Left lung (tissue), 10 donors: Measurements from ENCODE around the gene VPS13D. TPM values are rescaled to one million over a fixed set of nuclear protein-coding genes. Genes with fewer than 3 reads are reported as not detected.

Source experiments
- ATAC-seq: fragments of 200-7000 bp; cut with Tn5 transposase; one replicate; pipeline ENCODE4 v1.9.1; 2020; ENCODE audit warnings: moderate library complexity
- DNase-seq, 4 donors: peaks; one replicate each; pipeline ENCODE4 v3.0.0-alpha.2; 2013 to 2020
- H3K27ac ChIP-seq, 2 donors: fragments of 200-600 bp; sonication (generic) in 1 of 2; one replicate each; pipeline versions ENCODE4 v1.5.0 to v1.8.0; 2020 to 2021
- H3K27me3 ChIP-seq, 2 donors: fragments of 200-600 bp; sonication (generic) in 1 of 2; one replicate each; pipeline versions ENCODE4 v1.5.0 to v1.8.0; 2020 to 2021
- H3K36me3 ChIP-seq, 2 donors: fragments of 200-600 bp; sonication (generic) in 1 of 2; one replicate each; pipeline versions ENCODE4 v1.5.0 to v1.8.0; 2020 to 2021
- H3K4me1 ChIP-seq, 2 donors: fragments of 200-600 bp; one replicate each; pipeline ENCODE4 v1.8.0; 2021
- H3K4me3 ChIP-seq, 2 donors: fragments of 200-600 bp; sonication (generic) in 1 of 2; one replicate each; pipeline versions ENCODE4 v1.5.0 to v1.8.0; 2020 to 2021; ENCODE audit warnings: mild to moderate bottlenecking in 1 of 2
- H3K9me3 ChIP-seq, 2 donors: fragments of 200-600 bp; sonication (generic) in 1 of 2; one replicate each; pipeline versions ENCODE4 v1.5.0 to v1.8.0; 2020 to 2021
- CTCF ChIP-seq, 2 donors: fragments of 200-600 bp; sonication (generic) in 1 of 2; IDR thresholded peaks; one replicate each; pipeline versions ENCODE4 v1.5.0 to v1.8.0; 2021; ENCODE audit warnings: antibody characterized with exemption in 2 of 2
- intact Hi-C, 2 donors: fragments of 100-400 bp; cut with DNase I; formaldehyde crosslinking; loops; one replicate each; pipeline versions ENCODE4 v1.11.2 to v1.14.2; 2022
- polyA plus RNA-seq, 6 donors: library from polyadenylated mRNA; unstranded; fragments of 120-200 nt; gene quantifications; one replicate each; pipeline ENCODE4 v1.2.1, GENCODE V29; 2013; ENCODE audit not compliant: insufficient read length in 6 of 6
- total RNA-seq, 2 donors: library from RNA; stranded (reverse); fragmentation: NEBNext Ultra II Directional; extraction: Animal tissue kit (Norgen Biotek cat#: 25700); gene quantifications; one replicate each; pipeline ENCODE4 v1.2.1, GENCODE V29; 2021
- donor health status: DM: no; HTN: yes; CAD: no.
- donor health status: DM: no; HTN: no; CAD: no.

The VPS13D gene
- total and polyA plus RNA-seq, 8 donors, result 26.6 to 62.3 (median 30.2) TPM

GRCh38 chr1:12541274-12542137, 311.7 kb downstream of the VPS13D start:
- no peaks in the 10 kb centered on the region for H3K36me3 ChIP-seq
- peak overlapping the region in 1 of 2 donors; percentile 15 for H3K27ac ChIP-seq
- ATAC-seq (peak; percentile 34), DNase-seq (peak in 2 of 4 donors; percentile 53 to 75)
- H3K4me3 ChIP-seq, result no peak overlapping the region
- no peaks in the 10 kb centered on the region for H3K27me3 ChIP-seq
- intact Hi-C loops, result no loop called here
- H3K9me3 ChIP-seq, result no peaks in the 10 kb centered on the region
- H3K4me1 ChIP-seq, result peaks cover 7 to 18% of the 10 kb centered on the region in 2 donors
- no peak for TF ChIP-seq CTCF (IDR thresholded peaks at IDR 0.05)

- H3K9me3 ChIP-seq, result no peaks in the 10 kb centered on the region
- no peak for ATAC-seq
- no peak overlapping the region for H3K27ac ChIP-seq
- H3K4me3 ChIP-seq, result no peak overlapping the region
- peaks cover 7 to 18% of the 10 kb centered on the region in 2 donors for H3K4me1 ChIP-seq
- H3K36me3 ChIP-seq, result no peaks in the 10 kb centered on the region
- TF ChIP-seq CTCF (IDR thresholded peaks at IDR 0.05), result no peak
- intact Hi-C loops, result no loop called here
- no peaks in the 10 kb centered on the region for H3K27me3 ChIP-seq
- DNase-seq, result peak in 1 of 4 donors; percentile 36
Observed at GRCh38 chr1:12542138-12542465, 312.3 kb downstream of the VPS13D start.

- intact Hi-C loops, result no loop called here
- no peaks in the 10 kb centered on the region for H3K9me3 ChIP-seq
- TF ChIP-seq CTCF (IDR thresholded peaks at IDR 0.05), result no peak
Observed at GRCh38 chr1:12542616-12543592, 313.1 kb downstream of the VPS13D start.

GRCh38 chr1:12543740-12544154, 313.9 kb downstream of the VPS13D start:
- no peak for DNase-seq
- H3K27me3 ChIP-seq, result no peaks in the 10 kb centered on the region
- ATAC-seq, result no peak
- H3K4me3 ChIP-seq, result no peak overlapping the region
- intact Hi-C loops, result no loop called here
- H3K27ac ChIP-seq, result no peak overlapping the region
- peaks cover 7 to 21% of the 10 kb centered on the region in 2 donors for H3K4me1 ChIP-seq
- no peak for TF ChIP-seq CTCF (IDR thresholded peaks at IDR 0.05)
- no peaks in the 10 kb centered on the region for H3K36me3 ChIP-seq
- no peaks in the 10 kb centered on the region for H3K9me3 ChIP-seq

More at GRCh38 chr1:12542616-12543592, 313.1 kb downstream of the VPS13D start:
- Histone ChIP-seq H3K36me3 (no peaks in the 10 kb centered on the region), H3K4me1 (peaks cover 7 to 18% of the 10 kb centered on the region in 2 donors), H3K27ac (no peak overlapping the region), H3K4me3 (no peak overlapping the region), H3K27me3 (no peaks in the 10 kb centered on the region)
- ATAC-seq (no peak), DNase-seq (no peak)

GRCh38 chr1:12544357-12544756, 314.5 kb downstream of the VPS13D start:
- no peaks in the 10 kb centered on the region for H3K27me3 ChIP-seq
- peaks cover 7 to 27% of the 10 kb centered on the region in 2 donors for H3K4me1 ChIP-seq
- ATAC-seq, result no peak
- no peak for TF ChIP-seq CTCF (IDR thresholded peaks at IDR 0.05)
- no peak for DNase-seq
- H3K9me3 ChIP-seq, result no peaks in the 10 kb centered on the region
- intact Hi-C loops, result no loop called here
- no peak overlapping the region for H3K27ac ChIP-seq
- H3K4me3 ChIP-seq, result no peak overlapping the region
- H3K36me3 ChIP-seq, result no peaks in the 10 kb centered on the region
